Smooth muscle cell (in vitro differentiated cells): ENCODE data around the gene CCDC88C. TPM values are rescaled to one million over a fixed set of nuclear protein-coding genes. Genes with fewer than 3 reads are reported as not detected.

Experiments used
- DNase-seq: peaks from one replicate; lab custom pipeline; 2025; ENCODE audit not compliant: unreplicated experiment; lab: John Stamatoyannopoulos, UW
- H2AFZ ChIP-seq: fragments of 200-600 bp; sonication (generic); 2 replicates; pipeline ENCODE4 v1.6.0; 2016; ENCODE audit warnings: antibody characterized with exemption, low read depth, mild to moderate bottlenecking
- H3F3A ChIP-seq: fragments of 200-600 bp; sonication (generic); 2 replicates; pipeline ENCODE4 v1.6.0; 2017; ENCODE audit warnings: antibody characterized with exemption, low read depth
- H3K27ac ChIP-seq: fragments of 200-600 bp; sonication (generic); 2 replicates; pipeline ENCODE4 v1.5.1; 2016; ENCODE audit warnings: low read depth, mild to moderate bottlenecking
- H3K27me3 ChIP-seq: fragments of 200-600 bp; sonication (generic); 2 replicates; pipeline ENCODE4 v1.6.1; 2016; ENCODE audit warnings: low read depth, mild to moderate bottlenecking
- H3K36me3 ChIP-seq: fragments of 200-600 bp; sonication (generic); 2 replicates; pipeline ENCODE4 v1.5.1; 2016; ENCODE audit warnings: low read depth
- H3K4me1 ChIP-seq: fragments of 200-600 bp; sonication (generic); 2 replicates; pipeline ENCODE4 v1.5.1; 2016; ENCODE audit warnings: low read depth
- H3K4me2 ChIP-seq: fragments of 200-600 bp; sonication (generic); 2 replicates; pipeline ENCODE4 v1.6.0; 2016; ENCODE audit warnings: mild to moderate bottlenecking
- H3K4me3 ChIP-seq: fragments of 200-600 bp; sonication (generic); 2 replicates; pipeline ENCODE4 v1.5.1; 2016; ENCODE audit warnings: mild to moderate bottlenecking
- H3K79me2 ChIP-seq: fragments of 200-600 bp; sonication (generic); 2 replicates; pipeline ENCODE4 v1.6.0; 2016; ENCODE audit warnings: low read depth, mild to moderate bottlenecking
- H3K9ac ChIP-seq: fragments of 200-600 bp; sonication (generic); 2 replicates; pipeline ENCODE4 v1.6.0; 2016; ENCODE audit warnings: low read depth
- H3K9me3 ChIP-seq: fragments of 200-600 bp; sonication (generic); replicated peaks from 2 replicates; pipeline ENCODE4 v1.5.1; 2016; ENCODE audit warnings: low read depth
- H4K20me1 ChIP-seq: fragments of 200-600 bp; sonication (generic); 2 replicates; pipeline ENCODE4 v1.6.0; 2016; ENCODE audit warnings: low read depth
- CTCF ChIP-seq: fragments of 200-600 bp; sonication (generic); IDR thresholded peaks from 2 replicates; pipeline ENCODE4 v1.5.1; 2017; ENCODE audit warnings: borderline replicate concordance, mild to moderate bottlenecking, antibody characterized with exemption; ENCODE audit not compliant: insufficient read depth, poor library complexity, severe bottlenecking
- WGBS: methylation state at CpG from one replicate; pipeline ENCODE4 v1.1.7; 2016; ENCODE audit warnings: low lambda C conversion rate; 5-methylcytosine and 5-hydroxymethylcytosine counted together
- polyA plus RNA-seq: library from polyadenylated mRNA; unstranded; fragments of >200 nt; fragmentation: Nextera tagmentation; extraction: Ambion mirVana; gene quantifications from 2 replicates; pipeline ENCODE4 v1.2.1, GENCODE V29; 2016
- total RNA-seq: library from RNA; depleted of rRNA; stranded (reverse); fragments of >200 nt; gene quantifications from 2 replicates; pipeline ENCODE4 v1.2.3, GENCODE V29; 2014

CCDC88C gene
- total and polyA plus RNA-seq, 2 experiments from 2014 or later: 1.1 TPM; not detected in 1

GRCh38 chr14:91380610-91381371 is 36.8 kb downstream of the CCDC88C start:
- TF ChIP-seq CTCF: no peak
- 89% methylated on average over 11 of the region's 11 CpGs for WGBS
- H3K9ac ChIP-seq: no peak overlapping the region
- H3K79me2 ChIP-seq: no peaks in the 10 kb centered on the region
- no peak overlapping the region for H2AFZ ChIP-seq
- no peak overlapping the region for H3K4me2 ChIP-seq
- H4K20me1 ChIP-seq: no peaks in the 10 kb centered on the region
- peaks cover 83% of the 10 kb centered on the region for H3K27me3 ChIP-seq
- no peak for DNase-seq
- H3K9me3 ChIP-seq: no peaks in the 10 kb centered on the region
- H3K27ac ChIP-seq: no peak overlapping the region
- no peak overlapping the region for H3K4me3 ChIP-seq
- H3K36me3 ChIP-seq: no peaks in the 10 kb centered on the region
- peaks cover 25% of the 10 kb centered on the region for H3K4me1 ChIP-seq
- H3F3A ChIP-seq: no peaks in the 10 kb centered on the region

- TF ChIP-seq CTCF: no peak
- Histone ChIP-seq H3K4me1 (peaks cover 32% of the 10 kb centered on the region), H3K9ac (no peak overlapping the region), H3F3A (no peaks in the 10 kb centered on the region), H3K9me3 (no peaks in the 10 kb centered on the region), H4K20me1 (no peaks in the 10 kb centered on the region), H2AFZ (no peak overlapping the region), H3K27ac (no peak overlapping the region), H3K79me2 (no peaks in the 10 kb centered on the region), H3K36me3 (no peaks in the 10 kb centered on the region), H3K4me2 (no peak overlapping the region), H3K27me3 (peaks cover 86% of the 10 kb centered on the region), H3K4me3 (no peak overlapping the region)
- DNase-seq: no peak
- 94% methylated on average over 5 of the region's 5 CpGs for WGBS
These were observed 37.5 kb downstream of the CCDC88C start for GRCh38 chr14:91380123-91380522.

GRCh38 chr14:91379579-91379932 is 38.1 kb downstream of the CCDC88C start:
- Histone ChIP-seq H3K27ac (no peak overlapping the region), H4K20me1 (no peaks in the 10 kb centered on the region), H3F3A (no peaks in the 10 kb centered on the region), H2AFZ (no peak overlapping the region), H3K36me3 (no peaks in the 10 kb centered on the region), H3K27me3 (peaks cover 86% of the 10 kb centered on the region), H3K4me1 (peaks cover 35% of the 10 kb centered on the region), H3K9me3 (no peaks in the 10 kb centered on the region), H3K79me2 (no peaks in the 10 kb centered on the region), H3K9ac (no peak overlapping the region), H3K4me3 (no peak overlapping the region), H3K4me2 (no peak overlapping the region)
- no peak for TF ChIP-seq CTCF
- WGBS: 92% methylated on average over 13 of the region's 13 CpGs
- DNase-seq: no peak
